ENCODE measurements around the gene PEAR1. TPM values are rescaled to one million over a fixed set of nuclear protein-coding genes. Genes with fewer than 3 reads are reported as not detected.

Gene PEAR1
- total RNA-seq, 1 experiment from 2014 or later, result 0.18 TPM

DNA sequence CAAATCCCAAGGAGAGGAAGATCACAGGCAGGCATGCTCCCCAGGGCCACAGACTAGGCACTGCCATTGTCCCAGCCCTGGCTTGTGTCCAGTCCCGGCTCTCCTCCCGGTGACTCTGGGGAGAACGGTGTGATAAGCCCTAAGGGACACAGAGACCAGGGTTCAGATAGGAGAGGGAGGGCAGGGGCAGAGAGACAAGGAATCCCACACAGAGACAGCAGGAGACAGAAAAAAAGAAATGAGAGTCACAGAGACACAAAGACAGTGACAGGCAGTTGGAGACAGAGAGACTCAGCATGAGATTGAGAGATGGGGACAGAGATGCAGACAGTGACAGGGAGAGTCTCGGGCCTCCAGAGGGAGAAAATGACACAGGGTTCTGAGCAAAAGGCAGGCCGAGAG is 35.0 kb upstream of the PEAR1 start:
- no peak for DNase-seq
- POLR2A ChIA-PET, result interaction anchor here (0.6 to 0.7 kb wide), 2 partner anchors 101 to 130 kb away, joined by 4 to 6 read pairs; partner anchors contain the start of genes ISG20L2 and METTL25B
- intact Hi-C loops (cut with micrococcal nuclease; ENCODE audit: unreplicated experiment), result loop anchor here (2.0 kb wide), 1 partner anchor 44 kb away; no protein-coding TSS in a partner anchor
- peaks cover 7% of the 10 kb centered on the region for H3K27me3 ChIP-seq (replicated peaks; ENCODE audit: control insufficient read depth, insufficient read depth, low read length)
- BruUV-seq (replicated peaks), result no TSS peak
- peaks cover 33% of the 10 kb centered on the region for H3K4me1 ChIP-seq
- H3K36me3 Mint-ChIP-seq (ENCODE audit: insufficient read depth, unreplicated experiment), result no peaks in the 10 kb centered on the region
- H3K9me3 Mint-ChIP-seq (ENCODE audit: unreplicated experiment), result no peaks in the 10 kb centered on the region
- H3K4me3 Mint-ChIP-seq (ENCODE audit: unreplicated experiment), result peak overlapping the region; percentile 69
- no peaks in the 10 kb centered on the region for H3K36me3 ChIP-seq (ENCODE audit: control insufficient read depth, insufficient read depth, low read length)
- H3K27me3 Mint-ChIP-seq (ENCODE audit: insufficient read depth, unreplicated experiment), result peaks cover 11% of the 10 kb centered on the region
- no peak overlapping the region for H3K27ac Mint-ChIP-seq (ENCODE audit: unreplicated experiment)
- CTCF ChIA-PET, result interaction anchor here (0.6 to 3.9 kb wide), 7 partner anchors 10 to 1860 kb away, joined by 3 to 40 read pairs (median 7); no protein-coding TSS in a partner anchor
- H3K9me3 ChIP-seq, result no peaks in the 10 kb centered on the region
- H3K4me3 ChIP-seq (ENCODE audit: low read depth, low read length), result peak overlapping the region; percentile 19; the same call in 1 of the 2 replicates
- peaks cover 24% of the 10 kb centered on the region for H3K4me1 Mint-ChIP-seq (ENCODE audit: low read depth, unreplicated experiment)
- no peak for TF ChIP-seq CTCF (IDR thresholded peaks at IDR 0.05; ENCODE audit: insufficient read depth in 1 of 2, low read depth in 1 of 2, low read length in 1 of 2, severe bottlenecking in 1 of 2, unreplicated experiment in 1 of 2)

DNA sequence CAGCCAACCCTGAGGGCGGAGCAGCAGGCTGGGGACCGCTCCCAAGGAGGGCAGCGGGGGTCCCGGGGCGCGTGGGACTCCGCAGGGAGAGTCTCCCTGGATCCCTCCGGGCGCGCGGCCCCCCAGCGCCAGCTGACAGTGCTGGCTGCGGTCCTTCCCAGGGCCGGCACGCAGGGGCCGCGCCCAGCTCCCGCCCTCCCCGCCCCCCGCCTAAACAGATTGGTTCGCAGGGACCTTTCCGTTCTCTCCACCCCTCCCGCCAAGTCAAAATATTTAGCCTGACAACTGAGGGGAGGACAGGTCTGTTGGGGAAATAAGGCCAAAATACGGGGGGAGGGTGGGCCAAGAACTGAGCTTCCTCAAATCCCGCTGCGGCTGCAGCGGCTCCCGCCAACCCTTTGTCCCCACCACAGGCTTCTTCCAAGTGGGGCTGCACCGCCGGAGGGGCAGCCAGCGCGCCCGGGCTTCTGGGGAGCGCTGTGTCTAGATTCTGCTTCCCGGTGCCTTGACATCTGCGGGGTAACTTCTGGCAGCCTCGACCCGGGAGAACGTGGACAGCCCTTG is 34.5 kb upstream of the PEAR1 start, which contains the start of gene INSRR:
Gene INSRR (minus strand): TSS at position 159 of the 564 bp plus-strand sequence. CDS start 496 bp downstream, outside the sequence.
- H3K27me3 Mint-ChIP-seq (ENCODE audit: insufficient read depth, unreplicated experiment), result peaks cover 11% of the 10 kb centered on the region
- no peaks in the 10 kb centered on the region for H3K36me3 Mint-ChIP-seq (ENCODE audit: insufficient read depth, unreplicated experiment)
- no peak for TF ChIP-seq CTCF (IDR thresholded peaks at IDR 0.05; ENCODE audit: insufficient read depth in 1 of 2, low read depth in 1 of 2, low read length in 1 of 2, severe bottlenecking in 1 of 2, unreplicated experiment in 1 of 2)
- H3K9me3 Mint-ChIP-seq (ENCODE audit: unreplicated experiment), result no peaks in the 10 kb centered on the region
- Histone ChIP-seq H3K9me3 (no peaks in the 10 kb centered on the region), H3K4me1 (peaks cover 33% of the 10 kb centered on the region), H3K27me3 (replicated peaks; ENCODE audit: control insufficient read depth, insufficient read depth, low read length) (peaks cover 7% of the 10 kb centered on the region), H3K4me3 (ENCODE audit: low read depth, low read length) (peak within 1 kb of the TSS; percentile 25), H3K36me3 (ENCODE audit: control insufficient read depth, insufficient read depth, low read length) (no peaks in the 10 kb centered on the region)
- intact Hi-C loops (cut with micrococcal nuclease; ENCODE audit: unreplicated experiment), result loop anchor here (2.0 kb wide), 1 partner anchor 44 kb away; no protein-coding TSS in a partner anchor
- peaks cover 25% of the 10 kb centered on the region for H3K4me1 Mint-ChIP-seq (ENCODE audit: low read depth, unreplicated experiment)
- BruUV-seq (replicated peaks), result no TSS peak
- no peak within 1 kb of the TSS for H3K27ac Mint-ChIP-seq (ENCODE audit: unreplicated experiment)
- POLR2A ChIA-PET, result interaction anchor here (0.6 to 1.2 kb wide), 2 partner anchors 45 to 131 kb away, joined by 5 to 6 read pairs; partner anchors contain the start of genes ISG20L2 and METTL25B
- CTCF ChIA-PET, result interaction anchor here (0.6 to 3.9 kb wide), 20 partner anchors 10 to 1860 kb away, joined by 3 to 40 read pairs (median 4); partner anchors contain the start of genes ISG20L2 and METTL25B
- no peak for DNase-seq
- peak within 1 kb of the TSS; percentile 74 for H3K4me3 Mint-ChIP-seq (ENCODE audit: unreplicated experiment)

GRCh38 chr1:156859523-156860112 is 33.9 kb upstream of the PEAR1 start:
- Mint-ChIP-seq H3K9me3 (ENCODE audit: unreplicated experiment) (no peaks in the 10 kb centered on the region), H3K27ac (ENCODE audit: unreplicated experiment) (no peak overlapping the region), H3K27me3 (ENCODE audit: insufficient read depth, unreplicated experiment) (peaks cover 11% of the 10 kb centered on the region), H3K36me3 (ENCODE audit: insufficient read depth, unreplicated experiment) (no peaks in the 10 kb centered on the region), H3K4me3 (ENCODE audit: unreplicated experiment) (peak overlapping the region; percentile 74), H3K4me1 (ENCODE audit: low read depth, unreplicated experiment) (peaks cover 25% of the 10 kb centered on the region)
- Histone ChIP-seq H3K4me3 (ENCODE audit: low read depth, low read length) (peak overlapping the region; percentile 25), H3K36me3 (ENCODE audit: control insufficient read depth, insufficient read depth, low read length) (no peaks in the 10 kb centered on the region), H3K9me3 (no peaks in the 10 kb centered on the region), H3K4me1 (peaks cover 33% of the 10 kb centered on the region), H3K27me3 (replicated peaks; ENCODE audit: control insufficient read depth, insufficient read depth, low read length) (peaks cover 7% of the 10 kb centered on the region)
- TF ChIP-seq CTCF (IDR thresholded peaks at IDR 0.05; ENCODE audit: insufficient read depth in 1 of 2, low read depth in 1 of 2, low read length in 1 of 2, severe bottlenecking in 1 of 2, unreplicated experiment in 1 of 2), result no peak
- ChIA-PET CTCF (interaction anchor here (0.8 to 3.9 kb wide), 27 partner anchors 10 to 200 kb away, joined by 3 to 40 read pairs (median 4); partner anchors contain the start of genes ISG20L2, METTL25B and MRPL24), POLR2A (interaction anchor here (1.2 kb wide), 1 partner anchor 46 kb away, joined by 5 read pairs; no protein-coding TSS in a partner anchor)
- peak in 1 of 2 experiments; percentile 20 for DNase-seq
- intact Hi-C loops (cut with micrococcal nuclease; ENCODE audit: unreplicated experiment), result loop anchor here (1.0 to 2.0 kb wide), 6 partner anchors 21 to 170 kb away; partner anchors contain the start of genes ISG20L2 and METTL25B
- BruUV-seq (replicated peaks), result no TSS peak
